Ishikawa (cell line): ENCODE results near the gene GRAMD1A.
A peak's percentile ranks its signal among the peaks of the same experiment; 100 is the strongest.

Experiments used
- CEBPB ChIP-seq: IDR thresholded peaks from 2 replicates; pipeline ENCODE4 v1.6.1; 2012
- CREB1 ChIP-seq: IDR thresholded peaks from 2 replicates; pipeline ENCODE4 v1.6.1; 2012; ENCODE audit warnings: low read depth
- EGR1 ChIP-seq: IDR thresholded peaks from 2 replicates; pipeline ENCODE4 v1.6.1; 2012
- EP300 ChIP-seq: IDR thresholded peaks from 2 replicates; pipeline ENCODE4 v1.6.1; 2012; ENCODE audit warnings: borderline replicate concordance
- FOXM1 ChIP-seq: IDR thresholded peaks from 2 replicates; pipeline ENCODE4 v1.6.1; 2012; ENCODE audit warnings: low read depth, borderline replicate concordance
- NFIC ChIP-seq: IDR thresholded peaks from 2 replicates; pipeline ENCODE4 v1.6.1; 2012
- RAD21 ChIP-seq: IDR thresholded peaks from 2 replicates; pipeline ENCODE4 v1.6.1; 2012; ENCODE audit warnings: low read depth
- TAF1 ChIP-seq: IDR thresholded peaks from 2 replicates; pipeline ENCODE4 v1.6.1; 2012; ENCODE audit warnings: low read depth, mild to moderate bottlenecking
- TCF12 ChIP-seq: IDR thresholded peaks from 2 replicates; pipeline ENCODE4 v1.6.1; 2012; ENCODE audit warnings: low read depth
- TEAD4 ChIP-seq: IDR thresholded peaks from 2 replicates; pipeline ENCODE4 v1.6.1; 2012
- YY1 ChIP-seq: IDR thresholded peaks from 2 replicates; pipeline ENCODE4 v1.6.1; 2012; ENCODE audit warnings: low read depth
- ZBTB7A ChIP-seq: IDR thresholded peaks from 2 replicates; pipeline ENCODE4 v1.6.1; 2012; ENCODE audit warnings: low read depth
- TF ChIP-seq, protein P1 (sequence below): IDR thresholded peaks from 2 replicates; pipeline ENCODE4 v1.6.1; 2012
- TF ChIP-seq, protein P2 (sequence below): IDR thresholded peaks from 2 replicates; pipeline ENCODE4 v1.6.1; 2012
- TF ChIP-seq, protein P3 (sequence below): IDR thresholded peaks from 2 replicates; pipeline ENCODE4 v1.6.1; 2012; ENCODE audit warnings: low read depth, mild to moderate bottlenecking

Gene GRAMD1A

DNA sequence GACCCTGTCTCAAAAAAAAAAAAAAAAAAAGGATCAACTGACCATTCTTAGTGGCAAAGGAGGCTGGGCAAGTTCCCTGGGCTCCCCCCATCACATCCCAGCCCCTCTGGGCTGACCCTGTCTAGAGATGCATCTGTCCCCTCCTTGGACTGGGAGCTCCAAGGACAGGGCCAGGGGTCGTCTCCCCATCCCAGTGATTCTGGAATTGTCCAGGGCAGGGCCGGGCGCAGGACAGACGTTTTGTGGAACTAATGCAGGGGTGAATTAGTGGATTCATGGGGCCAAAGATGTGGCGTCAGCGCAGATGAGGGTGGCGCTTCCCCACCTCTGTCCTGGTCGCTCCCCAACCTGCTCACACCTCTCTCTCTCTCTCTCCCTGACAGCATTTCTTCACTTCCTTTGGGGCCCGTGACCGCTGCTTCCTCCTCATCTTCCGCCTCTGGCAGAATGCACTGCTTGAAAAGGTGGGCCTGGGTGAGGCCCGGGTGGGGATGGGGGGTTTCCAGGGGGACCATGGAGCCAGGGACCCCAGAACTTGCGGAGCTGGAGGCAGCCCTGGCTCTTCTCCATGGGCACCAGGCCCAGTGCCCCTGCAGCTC, 11.1 kb downstream of the GRAMD1A start:
- TF ChIP-seq RAD21 (no peak), CREB1 (no peak), YY1 (no peak), CEBPB (no peak), TCF12 (no peak), EP300 (no peak), NFIC (no peak), TAF1 (no peak)
- TF ChIP-seq, protein P1, sequence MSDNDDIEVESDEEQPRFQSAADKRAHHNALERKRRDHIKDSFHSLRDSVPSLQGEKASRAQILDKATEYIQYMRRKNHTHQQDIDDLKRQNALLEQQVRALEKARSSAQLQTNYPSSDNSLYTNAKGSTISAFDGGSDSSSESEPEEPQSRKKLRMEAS = no peak
- TF ChIP-seq, protein P2, sequence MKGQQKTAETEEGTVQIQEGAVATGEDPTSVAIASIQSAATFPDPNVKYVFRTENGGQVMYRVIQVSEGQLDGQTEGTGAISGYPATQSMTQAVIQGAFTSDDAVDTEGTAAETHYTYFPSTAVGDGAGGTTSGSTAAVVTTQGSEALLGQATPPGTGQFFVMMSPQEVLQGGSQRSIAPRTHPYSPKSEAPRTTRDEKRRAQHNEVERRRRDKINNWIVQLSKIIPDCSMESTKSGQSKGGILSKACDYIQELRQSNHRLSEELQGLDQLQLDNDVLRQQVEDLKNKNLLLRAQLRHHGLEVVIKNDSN = no peak

DNA sequence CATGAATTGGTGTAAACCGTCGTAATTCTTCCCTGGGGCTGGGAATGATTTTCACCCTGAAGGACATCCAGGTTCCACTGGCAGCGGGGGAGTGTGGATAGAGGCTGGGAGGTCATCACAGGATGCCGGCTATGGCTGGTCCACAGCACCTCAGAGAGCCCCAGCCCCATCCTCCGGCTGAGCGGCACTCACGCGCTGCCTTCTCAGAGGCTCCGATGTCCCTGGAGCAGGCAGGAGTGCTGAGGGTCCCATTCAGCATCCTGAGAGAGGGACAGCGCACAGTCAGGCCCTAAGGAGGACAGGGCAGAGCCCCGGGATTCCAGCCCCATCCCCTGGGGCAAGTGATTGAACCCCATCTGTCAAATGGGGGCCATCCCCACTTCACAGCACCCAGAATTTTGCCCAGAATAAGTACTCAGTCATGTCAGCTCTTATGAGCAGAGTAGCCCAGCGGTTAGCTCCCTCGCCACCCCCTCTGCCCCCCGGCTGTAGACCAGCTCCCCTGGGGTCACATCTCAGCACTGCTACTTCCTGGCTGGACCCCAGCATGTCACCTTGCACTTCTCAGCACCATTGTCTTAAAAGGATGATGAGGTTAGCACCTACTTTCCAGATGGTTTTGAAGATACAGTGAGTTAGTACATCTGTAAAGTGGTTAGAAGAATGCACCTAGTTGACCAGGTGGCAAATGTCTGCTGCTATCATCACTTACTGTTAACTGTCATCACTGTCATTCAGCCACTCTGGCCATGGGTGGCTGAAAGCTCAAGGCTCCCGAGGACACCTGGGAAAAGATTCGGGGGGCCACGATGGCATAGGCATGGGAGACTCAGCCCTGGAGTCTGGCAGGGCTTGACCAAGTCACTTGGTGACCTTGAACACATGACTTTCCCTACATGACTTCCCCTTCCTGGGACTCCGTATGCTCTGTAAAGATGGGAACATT, 11.9 kb downstream of the GRAMD1A start:
- TF ChIP-seq FOXM1 (no peak), CEBPB (no peak), EP300 (no peak), TEAD4 (no peak), NFIC (no peak), CREB1 (no peak), ZBTB7A (no peak), EGR1 (no peak), TCF12 (no peak), TAF1 (no peak), RAD21 (no peak), YY1 (no peak)
- TF ChIP-seq, protein P2 = no peak
- TF ChIP-seq, protein P1 = no peak
- TF ChIP-seq, protein P3, sequence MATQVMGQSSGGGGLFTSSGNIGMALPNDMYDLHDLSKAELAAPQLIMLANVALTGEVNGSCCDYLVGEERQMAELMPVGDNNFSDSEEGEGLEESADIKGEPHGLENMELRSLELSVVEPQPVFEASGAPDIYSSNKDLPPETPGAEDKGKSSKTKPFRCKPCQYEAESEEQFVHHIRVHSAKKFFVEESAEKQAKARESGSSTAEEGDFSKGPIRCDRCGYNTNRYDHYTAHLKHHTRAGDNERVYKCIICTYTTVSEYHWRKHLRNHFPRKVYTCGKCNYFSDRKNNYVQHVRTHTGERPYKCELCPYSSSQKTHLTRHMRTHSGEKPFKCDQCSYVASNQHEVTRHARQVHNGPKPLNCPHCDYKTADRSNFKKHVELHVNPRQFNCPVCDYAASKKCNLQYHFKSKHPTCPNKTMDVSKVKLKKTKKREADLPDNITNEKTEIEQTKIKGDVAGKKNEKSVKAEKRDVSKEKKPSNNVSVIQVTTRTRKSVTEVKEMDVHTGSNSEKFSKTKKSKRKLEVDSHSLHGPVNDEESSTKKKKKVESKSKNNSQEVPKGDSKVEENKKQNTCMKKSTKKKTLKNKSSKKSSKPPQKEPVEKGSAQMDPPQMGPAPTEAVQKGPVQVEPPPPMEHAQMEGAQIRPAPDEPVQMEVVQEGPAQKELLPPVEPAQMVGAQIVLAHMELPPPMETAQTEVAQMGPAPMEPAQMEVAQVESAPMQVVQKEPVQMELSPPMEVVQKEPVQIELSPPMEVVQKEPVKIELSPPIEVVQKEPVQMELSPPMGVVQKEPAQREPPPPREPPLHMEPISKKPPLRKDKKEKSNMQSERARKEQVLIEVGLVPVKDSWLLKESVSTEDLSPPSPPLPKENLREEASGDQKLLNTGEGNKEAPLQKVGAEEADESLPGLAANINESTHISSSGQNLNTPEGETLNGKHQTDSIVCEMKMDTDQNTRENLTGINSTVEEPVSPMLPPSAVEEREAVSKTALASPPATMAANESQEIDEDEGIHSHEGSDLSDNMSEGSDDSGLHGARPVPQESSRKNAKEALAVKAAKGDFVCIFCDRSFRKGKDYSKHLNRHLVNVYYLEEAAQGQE = no peak

DNA sequence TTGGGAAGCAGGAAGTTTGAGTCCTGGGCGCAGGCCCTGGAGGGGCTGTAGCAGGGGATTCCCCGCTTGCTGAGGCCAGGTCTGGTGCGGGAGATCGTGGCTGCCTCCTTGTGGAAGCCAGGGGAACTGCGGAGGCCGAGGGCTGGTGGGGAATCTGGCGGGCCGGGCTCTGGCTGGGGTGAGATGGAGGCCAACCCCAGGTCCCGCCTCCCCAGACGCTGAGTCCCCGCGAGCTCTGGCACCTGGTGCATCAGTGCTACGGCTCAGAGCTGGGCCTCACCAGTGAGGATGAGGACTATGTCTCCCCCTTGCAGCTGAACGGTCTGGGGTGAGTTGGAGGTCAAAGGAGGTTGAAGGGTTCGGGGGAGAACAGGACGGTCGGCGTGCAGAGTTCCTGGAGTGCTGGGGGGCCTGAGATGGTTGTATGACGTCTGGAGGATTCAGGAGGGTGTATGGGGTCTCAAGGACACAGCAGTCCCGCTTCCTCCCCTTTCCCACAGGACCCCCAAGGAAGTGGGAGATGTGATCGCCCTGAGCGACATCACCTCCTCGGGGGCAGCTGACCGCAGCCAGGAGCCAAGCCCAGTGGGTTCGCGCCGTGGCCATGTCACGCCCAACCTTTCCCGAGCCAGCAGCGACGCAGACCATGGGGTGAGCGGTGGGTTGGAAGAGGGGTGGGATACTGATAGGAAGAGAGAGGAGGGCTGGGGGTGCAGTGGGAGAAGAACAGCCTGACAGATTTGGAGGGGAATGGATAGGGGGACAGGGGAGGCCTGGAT, 13.1 kb downstream of the GRAMD1A start:
- no peak for TF ChIP-seq NFIC
- peak; percentile 83 for TF ChIP-seq RAD21

DNA sequence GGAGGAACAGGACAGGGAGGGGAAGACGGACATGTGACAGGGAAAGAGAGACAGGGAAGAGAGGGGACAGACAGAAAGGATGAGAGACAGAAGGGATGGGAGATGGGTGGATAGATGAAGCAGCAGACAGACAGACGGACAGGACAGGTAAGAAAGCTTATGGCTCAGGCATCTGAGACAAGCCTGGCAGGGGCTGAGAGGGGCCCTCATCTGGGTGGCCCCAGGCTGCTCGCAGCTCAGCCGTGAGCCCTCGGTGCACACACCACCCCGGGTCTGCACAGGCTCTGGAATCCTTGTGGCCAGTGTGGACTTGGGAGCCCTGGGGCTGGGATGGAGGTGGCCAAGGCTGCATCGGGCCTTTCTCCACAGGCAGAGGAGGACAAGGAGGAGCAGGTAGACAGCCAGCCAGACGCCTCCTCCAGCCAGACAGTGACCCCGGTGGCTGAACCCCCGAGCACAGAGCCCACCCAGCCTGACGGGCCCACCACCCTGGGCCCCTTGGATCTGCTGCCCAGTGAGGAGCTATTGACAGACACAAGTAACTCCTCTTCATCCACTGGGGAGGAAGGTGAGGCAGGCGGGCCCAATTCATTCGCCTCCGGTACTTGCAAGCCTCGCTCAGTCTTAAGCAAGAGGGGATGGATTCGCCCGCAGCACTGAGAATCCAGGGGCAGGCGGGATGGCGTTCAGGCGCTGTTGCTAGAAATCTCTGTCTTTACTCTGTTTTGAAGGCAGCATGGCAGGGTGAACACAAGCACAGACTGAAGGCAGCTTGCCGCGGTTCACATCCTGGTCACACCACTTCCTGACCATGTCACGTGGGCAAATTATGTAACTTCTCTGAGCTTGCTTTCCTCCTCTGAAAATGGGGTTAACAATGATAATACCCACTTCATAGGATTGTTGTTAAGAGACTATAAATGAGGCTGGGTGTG, 14.0 kb downstream of the GRAMD1A start:
- TF ChIP-seq CREB1 = no peak
- no peak for TF ChIP-seq CEBPB
- no peak for TF ChIP-seq EP300
- no peak for TF ChIP-seq EGR1
- TF ChIP-seq TEAD4 = no peak
- no peak for TF ChIP-seq TCF12
- no peak for TF ChIP-seq ZBTB7A
- TF ChIP-seq YY1 = no peak
- TF ChIP-seq RAD21 = no peak
- TF ChIP-seq FOXM1 = no peak
- TF ChIP-seq, protein P2 = no peak
- TF ChIP-seq, protein P3 = no peak
- TF ChIP-seq NFIC = no peak
- TF ChIP-seq TAF1 = no peak
- TF ChIP-seq, protein P1 = no peak
